HL-60 (cell line): ENCODE data around the gene BCL7A.

Experiments used
- DNase-seq, 2 experiments: peaks; one replicate each; pipeline ENCODE4 v3.0.0-alpha.2; 2010 to 2020; ENCODE audit warnings: low read depth in 1 of 2, low spot score in 1 of 2
- H3K27ac ChIP-seq: fragments of 250-450 bp; sonication (Bioruptor Pico); replicated peaks from 2 replicates; pipeline ENCODE4 v1.5.1; 2020; ENCODE audit warnings: mild to moderate bottlenecking, moderate library complexity
- H3K27me3 ChIP-seq: fragments of 250-450 bp; sonication (Bioruptor Pico); 2 replicates; pipeline ENCODE4 v1.5.1; 2021; ENCODE audit warnings: mild to moderate bottlenecking, moderate library complexity; ENCODE audit not compliant: insufficient read depth, poor library complexity, severe bottlenecking
- H3K4me3 ChIP-seq: replicated peaks from 2 replicates; pipeline ENCODE4 v1.5.1; 2011; ENCODE audit warnings: mild to moderate bottlenecking, control low read depth, low read length; ENCODE audit not compliant: insufficient read depth
- CTCF ChIP-seq: IDR thresholded peaks from one replicate; pipeline ENCODE4 v1.5.1; 2011; ENCODE audit warnings: low read length, control low read depth, inconsistent platforms; ENCODE audit not compliant: insufficient read depth
- GABPA ChIP-seq: IDR thresholded peaks from 2 replicates; pipeline ENCODE4 v1.6.1; 2012; ENCODE audit warnings: low read depth
- POLR2AphosphoS5 ChIP-seq: IDR thresholded peaks from 2 replicates; pipeline ENCODE4 v1.6.1; 2012; ENCODE audit warnings: low read depth
- REST ChIP-seq: IDR thresholded peaks from 2 replicates; pipeline ENCODE4 v1.6.1; 2012; ENCODE audit warnings: low read depth; ENCODE audit not compliant: insufficient replicate concordance
- SPI1 ChIP-seq: IDR thresholded peaks from 2 replicates; pipeline ENCODE4 v1.6.1; 2012; ENCODE audit warnings: low read depth, mild to moderate bottlenecking, borderline replicate concordance

The BCL7A gene

GRCh38 chr12:121981456-121981855 lies 40.2 kb upstream of the BCL7A start:
- H3K4me3 ChIP-seq: no peak overlapping the region
- DNase-seq: no peak
- H3K27ac ChIP-seq: no peak overlapping the region
- H3K27me3 ChIP-seq: no peaks in the 10 kb centered on the region
- TF ChIP-seq POLR2AphosphoS5: no peak
- TF ChIP-seq GABPA: no peak
- no peak for TF ChIP-seq SPI1
- TF ChIP-seq REST: no peak
- no peak for TF ChIP-seq CTCF

GRCh38 chr12:121982950-121983349 lies 38.7 kb upstream of the BCL7A start:
- DNase-seq: no peak
- H3K27me3 ChIP-seq: no peaks in the 10 kb centered on the region
- H3K4me3 ChIP-seq: no peak overlapping the region
- no peak overlapping the region for H3K27ac ChIP-seq
- no peak for TF ChIP-seq CTCF
- TF ChIP-seq SPI1: no peak
- TF ChIP-seq POLR2AphosphoS5: no peak
- TF ChIP-seq GABPA: no peak
- TF ChIP-seq REST: no peak

- H3K4me3 ChIP-seq: no peak overlapping the region
- no peak for DNase-seq
- H3K27ac ChIP-seq: no peak overlapping the region
- TF ChIP-seq CTCF (no peak), SPI1 (no peak), POLR2AphosphoS5 (no peak), REST (no peak), GABPA (no peak)
- H3K27me3 ChIP-seq: no peaks in the 10 kb centered on the region
Observed at GRCh38 chr12:121983536-121984210, 38.0 kb upstream of the BCL7A start.
